Calu3 (cell line): ENCODE results near the gene ART3. TPM values are rescaled to one million over a fixed set of nuclear protein-coding genes. Genes with fewer than 3 reads are reported as not detected.

Experiments
- BruUV-seq: library from RNA; stranded (reverse); fragments of 400-500 nt; replicated peaks from 2 replicates; lab custom pipeline; 2021; lab: Mats Ljungman, UMichigan
- CTCF ChIA-PET: fragments of 300-600 bp; sonication (Branson Sonifier 250); formaldehyde crosslinking; loops from one replicate; lab custom pipeline; 2022; ENCODE audit warnings: antibody characterized with exemption; lab: Charles Lee
- DNase-seq: peaks from one replicate; pipeline ENCODE4 v3.0.0; 2022
- H3K27ac Mint-ChIP-seq: one replicate; pipeline ENCODE4 v1.8.0; 2022; ENCODE audit warnings: mixed read lengths; ENCODE audit not compliant: unreplicated experiment
- H3K27me3 Mint-ChIP-seq: one replicate; pipeline ENCODE4 v1.8.0; 2022; ENCODE audit warnings: mixed read lengths; ENCODE audit not compliant: unreplicated experiment
- H3K36me3 Mint-ChIP-seq: one replicate; pipeline ENCODE4 v1.8.0; 2022; ENCODE audit warnings: mild to moderate bottlenecking, moderate library complexity, mixed read lengths; ENCODE audit not compliant: insufficient read depth, unreplicated experiment
- H3K4me1 Mint-ChIP-seq: one replicate; pipeline ENCODE4 v1.8.0; 2022; ENCODE audit warnings: mild to moderate bottlenecking, low read depth, mixed read lengths; ENCODE audit not compliant: unreplicated experiment
- H3K4me3 Mint-ChIP-seq: one replicate; pipeline ENCODE4 v1.8.0; 2022; ENCODE audit warnings: mild to moderate bottlenecking, low read depth, moderate library complexity, mixed read lengths; ENCODE audit not compliant: unreplicated experiment
- H3K9me3 Mint-ChIP-seq: one replicate; pipeline ENCODE4 v1.8.0; 2022; ENCODE audit warnings: low read depth, mixed read lengths; ENCODE audit not compliant: unreplicated experiment
- CTCF ChIP-seq: fragments of 200-600 bp; IDR thresholded peaks from one replicate; pipeline ENCODE4 v1.8.0; 2022; ENCODE audit warnings: antibody characterized with exemption; ENCODE audit not compliant: unreplicated experiment
- intact Hi-C: fragments of 100-400 bp; cut with micrococcal nuclease; formaldehyde crosslinking; loops from one replicate; pipeline ENCODE4 v1.10.0; 2022; ENCODE audit not compliant: unreplicated experiment
- total RNA-seq: library from RNA; stranded (reverse); gene quantifications from 2 replicates; pipeline ENCODE4 v1.2.3, GENCODE V29; 2022

Gene ART3
- total RNA-seq, 1 experiment from 2014 or later: 1.7 TPM

GRCh38 chr4:76156635-76157034 lies 82.1 kb downstream of the ART3 start:
- no TSS peak for BruUV-seq
- Mint-ChIP-seq H3K36me3 (peaks cover 4% of the 10 kb centered on the region), H3K27ac (no peak overlapping the region), H3K4me1 (no peaks in the 10 kb centered on the region), H3K4me3 (no peak overlapping the region), H3K27me3 (no peaks in the 10 kb centered on the region), H3K9me3 (peaks cover 3% of the 10 kb centered on the region)
- DNase-seq: no peak
- CTCF ChIA-PET: no interaction called here
- intact Hi-C loops: no loop called here
- TF ChIP-seq CTCF: no peak

- DNase-seq: no peak
- Mint-ChIP-seq H3K27me3 (no peaks in the 10 kb centered on the region), H3K36me3 (peaks cover 9% of the 10 kb centered on the region), H3K4me1 (no peaks in the 10 kb centered on the region), H3K9me3 (no peaks in the 10 kb centered on the region), H3K27ac (no peak overlapping the region), H3K4me3 (no peak overlapping the region)
- no TSS peak for BruUV-seq
- TF ChIP-seq CTCF: no peak
- CTCF ChIA-PET: interaction anchor here (0.5 kb wide), 1 partner anchor 333 kb away, joined by 4 read pairs; no protein-coding TSS in a partner anchor
- intact Hi-C loops: no loop called here
These were observed 85.8 kb downstream of the ART3 start for GRCh38 chr4:76160355-76160754.

Other genes starting within 250 kb of the ART3 start
- not detected in 2 replicates for gene PPEF2, start 172.3 kb upstream of the ART3 start, total RNA-seq
- 6.2 and 8.2 TPM in 2 replicates for gene NAAA, start 133.7 kb upstream of the ART3 start, total RNA-seq
- gene SDAD1, start 83.8 kb upstream of the ART3 start, total RNA-seq: 28.5 and 37.4 TPM in 2 replicates
- gene CXCL9, start 67.2 kb upstream of the ART3 start, total RNA-seq: not detected in 2 replicates
- 6.7 and 21.6 TPM in 2 replicates for gene CXCL10, start 51.2 kb upstream of the ART3 start, total RNA-seq
- gene CXCL11, start 38.6 kb upstream of the ART3 start, total RNA-seq: 6.0 and 38.4 TPM in 2 replicates
- gene NUP54, start 73.7 kb downstream of the ART3 start, total RNA-seq: 33.9 and 40.8 TPM in 2 replicates
- 87.3 and 109 TPM in 2 replicates for gene SCARB2, start 139.1 kb downstream of the ART3 start, total RNA-seq
- 0.57 and 1.1 TPM in 2 replicates for gene FAM47E, start 177.0 kb downstream of the ART3 start, total RNA-seq
- 3.2 and 5.0 TPM in 2 replicates for gene STBD1, start 232.0 kb downstream of the ART3 start, total RNA-seq